ENCODE results near the gene PTPRN2.
"Not testable (repeated sequence)": the region's sequence is repeated elsewhere in the genome, so short reads cannot be mapped to it uniquely, and the experiment has no call there.

The PTPRN2 gene

GRCh38 chr7:158241919-158242318 lies 345.7 kb downstream of the PTPRN2 start:
- DNase-seq, result no peak

- no peak for DNase-seq
These were observed 346.8 kb downstream of the PTPRN2 start for GRCh38 chr7:158240801-158241200.

- DNase-seq, result no peak
These were observed 348.2 kb downstream of the PTPRN2 start for GRCh38 chr7:158239290-158239981.

- DNase-seq, result no peak
These were observed 348.9 kb downstream of the PTPRN2 start for GRCh38 chr7:158238616-158239289.

GRCh38 chr7:158237672-158238335 lies 349.8 kb downstream of the PTPRN2 start:
- DNase-seq, result no peak

- DNase-seq, result no peak
These were observed 351.2 kb downstream of the PTPRN2 start for GRCh38 chr7:158236400-158236799.

GRCh38 chr7:158235862-158236261 lies 351.8 kb downstream of the PTPRN2 start:
- DNase-seq, result no peak

GRCh38 chr7:158229945-158230344 lies 357.7 kb downstream of the PTPRN2 start:
- DNase-seq, result no peak

- no peak for DNase-seq
These were observed 358.6 kb downstream of the PTPRN2 start for GRCh38 chr7:158228986-158229385.

- DNase-seq, result no peak
These were observed 359.5 kb downstream of the PTPRN2 start for GRCh38 chr7:158228131-158228530.

GRCh38 chr7:158227258-158227984 lies 360.2 kb downstream of the PTPRN2 start:
- no peak for DNase-seq

- no peak for DNase-seq
These were observed 371.4 kb downstream of the PTPRN2 start for GRCh38 chr7:158216198-158216597.

- no peak for DNase-seq
These were observed 378.2 kb downstream of the PTPRN2 start for GRCh38 chr7:158209435-158209834.

GRCh38 chr7:158206341-158206740 lies 381.3 kb downstream of the PTPRN2 start:
- no peak for DNase-seq

GRCh38 chr7:158204453-158204852 lies 383.2 kb downstream of the PTPRN2 start:
- no peak for DNase-seq

- DNase-seq, result not testable (repeated sequence)
These were observed 383.7 kb downstream of the PTPRN2 start for GRCh38 chr7:158203948-158204347.

- no peak for DNase-seq
These were observed 393.2 kb downstream of the PTPRN2 start for GRCh38 chr7:158194365-158194900.

GRCh38 chr7:158193446-158193845 lies 394.2 kb downstream of the PTPRN2 start:
- no peak for DNase-seq

- DNase-seq, result no peak
These were observed 394.7 kb downstream of the PTPRN2 start for GRCh38 chr7:158192956-158193355.

GRCh38 chr7:158192184-158192835 lies 395.3 kb downstream of the PTPRN2 start:
- no peak for DNase-seq

GRCh38 chr7:158191671-158192070 lies 396.0 kb downstream of the PTPRN2 start:
- DNase-seq, result no peak

GRCh38 chr7:158190756-158191155 lies 396.9 kb downstream of the PTPRN2 start:
- DNase-seq, result no peak

GRCh38 chr7:158188676-158189075 lies 398.9 kb downstream of the PTPRN2 start:
- no peak for DNase-seq
